TTC549 (cell line): ENCODE data around the gene NOX5.

Source experiments
- FAIRE-seq: peaks from 2 replicates; lab custom pipeline; 2012; peaks lifted over from hg19 to GRCh38; lab: Jason Lieb, UNC

NOX5 gene

GRCh38 chr15:68990992-68991500 lies 23.4 kb upstream of the NOX5 start:
- no peak for FAIRE-seq

GRCh38 chr15:68991723-68992122 lies 22.8 kb upstream of the NOX5 start:
- no peak for FAIRE-seq

GRCh38 chr15:68992696-68993095 lies 21.8 kb upstream of the NOX5 start:
- FAIRE-seq = no peak

GRCh38 chr15:68993276-68993675 lies 21.2 kb upstream of the NOX5 start:
- no peak for FAIRE-seq

GRCh38 chr15:68994149-68994548 lies 20.3 kb upstream of the NOX5 start:
- no peak for FAIRE-seq

- no peak for FAIRE-seq
Measured at GRCh38 chr15:68994981-68995761, 19.3 kb upstream of the NOX5 start.

- no peak for FAIRE-seq
Measured at GRCh38 chr15:68997050-68997449, 17.4 kb upstream of the NOX5 start.

- no peak for FAIRE-seq
Measured at GRCh38 chr15:68997930-68998777, 16.3 kb upstream of the NOX5 start.

GRCh38 chr15:68999091-68999490 lies 15.4 kb upstream of the NOX5 start:
- FAIRE-seq = no peak

- FAIRE-seq = no peak
Measured at GRCh38 chr15:69000091-69000490, 14.4 kb upstream of the NOX5 start.

- FAIRE-seq = no peak
Measured at GRCh38 chr15:69000725-69001503, 13.6 kb upstream of the NOX5 start.

GRCh38 chr15:69002783-69003182 lies 11.7 kb upstream of the NOX5 start:
- FAIRE-seq = no peak

GRCh38 chr15:69004011-69004410 lies 10.5 kb upstream of the NOX5 start:
- FAIRE-seq = no peak

GRCh38 chr15:69008056-69008455 lies 6.4 kb upstream of the NOX5 start:
- FAIRE-seq = no peak

GRCh38 chr15:69009341-69009740 lies 5.2 kb upstream of the NOX5 start:
- FAIRE-seq = no peak

- FAIRE-seq = no peak
Measured at GRCh38 chr15:69011641-69012040, 2.9 kb upstream of the NOX5 start.

GRCh38 chr15:69012761-69013364 lies 1.6 kb upstream of the NOX5 start:
- FAIRE-seq = no peak

- no peak for FAIRE-seq
Measured at GRCh38 chr15:69013726-69014406, 629 bp upstream of the NOX5 start.

- FAIRE-seq = no peak
Measured at GRCh38 chr15:69015591-69015990, 1.1 kb downstream of the NOX5 start.

GRCh38 chr15:69016021-69016595 lies 1.6 kb downstream of the NOX5 start:
- no peak for FAIRE-seq

GRCh38 chr15:69017978-69018377 lies 3.5 kb downstream of the NOX5 start:
- FAIRE-seq = no peak
